Measurements from ENCODE around the gene PFDN1. TPM values are rescaled to one million over a fixed set of nuclear protein-coding genes. Genes with fewer than 3 reads are reported as not detected.

The PFDN1 gene
- total RNA-seq, 2 experiments from 2014 or later: 47.7 to 48.3 TPM

- peak overlapping the region; percentile 62 for H3K4me3 Mint-ChIP-seq
- DNase-seq: no peak
- H3K27me3 Mint-ChIP-seq: no peaks in the 10 kb centered on the region
- H3K27ac Mint-ChIP-seq: peak overlapping the region; percentile 87
- H3K9me3 Mint-ChIP-seq: no peaks in the 10 kb centered on the region
- POLR2A ChIA-PET: interaction anchor here (0.6 to 5.9 kb wide), 6 partner anchors 22 to 110 kb away, joined by 3 to 31 read pairs (median 6); partner anchors contain the start of genes HBEGF and PFDN1
- ATAC-seq (ENCODE audit: low read depth): peak; percentile 34
- H3K4me1 Mint-ChIP-seq: peaks cover 42% of the 10 kb centered on the region
- peaks cover 17% of the 10 kb centered on the region for H3K36me3 Mint-ChIP-seq
Observed at GRCh38 chr5:140245341-140245740, 57.6 kb downstream of the PFDN1 start.

GRCh38 chr5:140244525-140245025, 58.3 kb downstream of the PFDN1 start:
- peak overlapping the region; percentile 87 for H3K27ac Mint-ChIP-seq
- H3K27me3 Mint-ChIP-seq: no peaks in the 10 kb centered on the region
- DNase-seq (peak; percentile 84), ATAC-seq (ENCODE audit: low read depth) (peak; percentile 51)
- H3K4me1 Mint-ChIP-seq: peaks cover 35% of the 10 kb centered on the region
- no peaks in the 10 kb centered on the region for H3K9me3 Mint-ChIP-seq
- POLR2A ChIA-PET: interaction anchor here (0.5 to 5.9 kb wide), 9 partner anchors 11 to 1863 kb away, joined by 3 to 31 read pairs (median 4); partner anchors contain the start of gene HBEGF
- peak overlapping the region; percentile 28 for H3K4me3 Mint-ChIP-seq
- peaks cover 11% of the 10 kb centered on the region for H3K36me3 Mint-ChIP-seq

GRCh38 chr5:140243706-140244250, 59.1 kb downstream of the PFDN1 start:
- Mint-ChIP-seq H3K27me3 (no peaks in the 10 kb centered on the region), H3K4me1 (peaks cover 29% of the 10 kb centered on the region), H3K4me3 (no peak overlapping the region), H3K36me3 (peaks cover 5% of the 10 kb centered on the region), H3K27ac (no peak overlapping the region), H3K9me3 (no peaks in the 10 kb centered on the region)
- no peak for DNase-seq
- POLR2A ChIA-PET: interaction anchor here (0.6 to 5.9 kb wide), 7 partner anchors 12 to 824 kb away, joined by 3 to 31 read pairs (median 5); partner anchors contain the start of gene HBEGF
- ATAC-seq (ENCODE audit: low read depth): no peak

GRCh38 chr5:140242890-140243585, 59.9 kb downstream of the PFDN1 start:
- Mint-ChIP-seq H3K36me3 (peaks cover 5% of the 10 kb centered on the region), H3K9me3 (no peaks in the 10 kb centered on the region), H3K4me3 (no peak overlapping the region), H3K4me1 (peaks cover 29% of the 10 kb centered on the region), H3K27ac (no peak overlapping the region), H3K27me3 (no peaks in the 10 kb centered on the region)
- POLR2A ChIA-PET: interaction anchor here (0.7 to 2.4 kb wide), 4 partner anchors 98 to 109 kb away, joined by 3 to 18 read pairs (median 4); no protein-coding TSS in a partner anchor
- ATAC-seq (ENCODE audit: low read depth): no peak
- no peak for DNase-seq

DNA sequence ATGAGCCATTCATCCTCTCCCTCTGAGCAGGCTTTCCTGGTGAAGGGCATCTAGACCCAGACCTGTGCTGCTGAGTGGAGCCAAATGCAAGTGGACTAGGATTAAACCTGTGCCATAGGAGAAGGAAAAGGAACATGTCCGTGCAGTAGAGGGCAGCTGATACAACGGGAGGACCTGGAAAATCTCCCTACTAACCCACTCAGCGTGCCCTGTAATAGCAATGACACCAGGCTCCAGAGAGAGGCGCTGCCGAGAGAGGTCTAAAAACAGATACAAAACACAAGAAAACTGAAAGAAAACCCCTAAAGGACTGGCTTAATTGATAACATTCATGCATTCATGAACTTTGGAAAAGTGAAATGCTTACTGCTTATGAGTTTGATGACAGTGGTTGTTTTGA, 60.8 kb downstream of the PFDN1 start:
- peaks cover 25% of the 10 kb centered on the region for H3K4me1 Mint-ChIP-seq
- no peak overlapping the region for H3K4me3 Mint-ChIP-seq
- H3K27me3 Mint-ChIP-seq: no peaks in the 10 kb centered on the region
- H3K36me3 Mint-ChIP-seq: peaks cover 5% of the 10 kb centered on the region
- DNase-seq (no peak), ATAC-seq (ENCODE audit: low read depth) (no peak)
- H3K27ac Mint-ChIP-seq: no peak overlapping the region
- H3K9me3 Mint-ChIP-seq: no peaks in the 10 kb centered on the region
- POLR2A ChIA-PET: interaction anchor here (0.7 kb wide), 1 partner anchor 99 kb away, joined by 3 read pairs; no protein-coding TSS in a partner anchor

DNA sequence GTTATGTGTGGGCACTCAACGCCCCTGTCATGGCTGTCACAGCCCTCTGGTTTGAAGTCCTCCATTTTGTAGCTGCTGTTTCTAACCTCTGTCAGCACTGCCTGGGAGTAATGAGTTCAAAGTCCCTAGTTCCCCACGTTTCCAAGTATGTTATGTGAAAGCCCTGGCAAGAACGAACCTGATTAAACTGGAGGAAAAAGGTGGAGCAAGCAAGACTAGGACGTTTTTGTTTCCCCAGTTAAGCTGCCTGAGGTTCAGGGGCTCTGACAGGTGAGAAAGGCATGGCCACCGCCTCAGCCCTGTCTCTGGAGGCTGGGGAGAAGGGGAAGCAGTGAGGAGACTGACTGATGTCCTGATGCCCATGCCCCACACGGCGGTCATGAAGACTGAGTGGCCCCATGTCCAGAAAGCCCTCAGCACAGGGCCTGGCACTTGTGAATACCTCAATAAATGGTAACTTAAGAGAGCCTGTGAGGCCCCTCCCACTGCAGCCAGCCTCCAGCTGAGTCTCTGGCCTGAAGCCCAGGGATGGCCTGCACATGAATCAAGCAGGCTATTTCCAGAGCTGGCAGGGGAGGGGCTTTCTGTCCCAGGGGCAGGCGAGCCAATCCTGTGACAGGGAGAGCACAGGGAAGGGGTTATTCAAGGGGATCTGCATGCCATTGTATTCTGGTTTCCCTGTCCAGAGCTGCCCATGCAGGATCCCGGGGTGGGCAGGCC, 61.8 kb downstream of the PFDN1 start:
- H3K27ac Mint-ChIP-seq: no peak overlapping the region
- no peak for DNase-seq
- H3K27me3 Mint-ChIP-seq: no peaks in the 10 kb centered on the region
- POLR2A ChIA-PET: interaction anchor here (0.6 kb wide), 1 partner anchor 103 kb away, joined by 3 read pairs; no protein-coding TSS in a partner anchor
- peaks cover 17% of the 10 kb centered on the region for H3K4me1 Mint-ChIP-seq
- no peaks in the 10 kb centered on the region for H3K9me3 Mint-ChIP-seq
- no peak overlapping the region for H3K4me3 Mint-ChIP-seq
- no peak for ATAC-seq (ENCODE audit: low read depth)
- H3K36me3 Mint-ChIP-seq: peaks cover 5% of the 10 kb centered on the region

- no peaks in the 10 kb centered on the region for H3K27me3 Mint-ChIP-seq
- peaks cover 5% of the 10 kb centered on the region for H3K36me3 Mint-ChIP-seq
- no peak overlapping the region for H3K27ac Mint-ChIP-seq
- POLR2A ChIA-PET: interaction anchor here (0.6 to 1.0 kb wide), 2 partner anchors 123 to 486 kb away, joined by 3 to 4 read pairs; no protein-coding TSS in a partner anchor
- no peak overlapping the region for H3K4me3 Mint-ChIP-seq
- peaks cover 8% of the 10 kb centered on the region for H3K4me1 Mint-ChIP-seq
- H3K9me3 Mint-ChIP-seq: no peaks in the 10 kb centered on the region
- ATAC-seq (ENCODE audit: low read depth): peak; percentile 76
- peak; percentile 68 for DNase-seq
Observed at GRCh38 chr5:140239939-140240700, 62.8 kb downstream of the PFDN1 start.

- POLR2A ChIA-PET: interaction anchor here (0.6 to 1.0 kb wide), 2 partner anchors 124 to 486 kb away, joined by 3 to 4 read pairs; no protein-coding TSS in a partner anchor
- peaks cover 2% of the 10 kb centered on the region for H3K4me1 Mint-ChIP-seq
- H3K9me3 Mint-ChIP-seq: no peaks in the 10 kb centered on the region
- no peak for DNase-seq
- no peaks in the 10 kb centered on the region for H3K27me3 Mint-ChIP-seq
- H3K27ac Mint-ChIP-seq: no peak overlapping the region
- H3K4me3 Mint-ChIP-seq: no peak overlapping the region
- H3K36me3 Mint-ChIP-seq: peaks cover 2% of the 10 kb centered on the region
- no peak for ATAC-seq (ENCODE audit: low read depth)
Observed at GRCh38 chr5:140239461-140239860, 63.4 kb downstream of the PFDN1 start.

- POLR2A ChIA-PET: no interaction called here
- DNase-seq (no peak), ATAC-seq (ENCODE audit: low read depth) (no peak)
- Mint-ChIP-seq H3K9me3 (no peaks in the 10 kb centered on the region), H3K36me3 (no peaks in the 10 kb centered on the region), H3K4me3 (no peak overlapping the region), H3K4me1 (no peaks in the 10 kb centered on the region), H3K27me3 (peaks cover under 1% of the 10 kb centered on the region), H3K27ac (no peak overlapping the region)
Observed at GRCh38 chr5:140238756-140239155, 64.1 kb downstream of the PFDN1 start.

DNA sequence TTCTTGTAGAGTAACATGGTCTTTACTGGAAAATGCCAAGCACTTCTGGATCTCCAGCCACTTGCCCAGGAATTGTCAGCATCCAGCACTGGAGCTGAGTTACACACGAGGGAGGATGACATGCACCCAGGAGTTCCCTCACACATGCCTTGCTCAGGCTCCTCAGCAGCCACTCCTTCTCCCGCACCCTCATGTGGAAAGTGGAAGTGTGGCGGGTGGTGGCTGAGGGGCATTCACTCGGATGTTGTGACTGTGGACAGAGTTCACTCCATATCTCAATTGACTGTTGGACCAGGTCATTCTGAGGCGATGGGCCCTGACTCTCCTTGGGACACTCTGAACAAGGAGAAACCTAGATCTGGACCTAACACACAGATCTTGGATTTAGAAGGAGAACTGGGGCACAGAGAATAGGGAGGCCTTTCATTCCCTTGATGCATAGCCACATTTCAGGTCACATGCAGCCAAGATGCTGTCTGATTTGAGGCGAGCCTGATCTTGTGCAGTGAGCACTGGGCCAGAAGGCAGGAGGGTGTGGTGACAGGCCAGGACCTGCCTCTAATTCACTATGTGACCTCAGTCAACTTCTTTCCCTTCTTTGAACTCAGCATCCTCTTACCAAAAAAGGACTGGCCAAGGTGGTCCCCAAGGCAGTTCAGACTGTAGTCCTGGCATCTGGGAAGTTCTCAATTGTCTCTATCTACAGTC, 65.9 kb downstream of the PFDN1 start:
- no peak for DNase-seq
- no peaks in the 10 kb centered on the region for H3K9me3 Mint-ChIP-seq
- no peak overlapping the region for H3K27ac Mint-ChIP-seq
- POLR2A ChIA-PET: no interaction called here
- H3K36me3 Mint-ChIP-seq: no peaks in the 10 kb centered on the region
- no peaks in the 10 kb centered on the region for H3K4me1 Mint-ChIP-seq
- ATAC-seq (ENCODE audit: low read depth): no peak
- no peak overlapping the region for H3K4me3 Mint-ChIP-seq
- H3K27me3 Mint-ChIP-seq: peaks cover 3% of the 10 kb centered on the region

GRCh38 chr5:140235791-140236551, 66.9 kb downstream of the PFDN1 start:
- no peaks in the 10 kb centered on the region for H3K36me3 Mint-ChIP-seq

More at GRCh38 chr5:140235791-140236551, 66.9 kb downstream of the PFDN1 start:
- no peaks in the 10 kb centered on the region for H3K9me3 Mint-ChIP-seq
- H3K27me3 Mint-ChIP-seq: peaks cover 3% of the 10 kb centered on the region
- H3K4me3 Mint-ChIP-seq: no peak overlapping the region
- POLR2A ChIA-PET: no interaction called here
- H3K4me1 Mint-ChIP-seq: no peaks in the 10 kb centered on the region
- ATAC-seq (ENCODE audit: low read depth) (no peak), DNase-seq (no peak)
- H3K27ac Mint-ChIP-seq: no peak overlapping the region
